ENCODE data around the gene SGCA.

Gene SGCA

GRCh38 chr17:50167371-50167770 lies 1.6 kb downstream of the SGCA start:
- no peak for DNase-seq

GRCh38 chr17:50168319-50168718 lies 2.5 kb downstream of the SGCA start:
- no peak for DNase-seq

GRCh38 chr17:50169121-50169764 lies 3.4 kb downstream of the SGCA start:
- DNase-seq, result peak; percentile 45 to 83

GRCh38 chr17:50169881-50170459 lies 4.2 kb downstream of the SGCA start:
- DNase-seq, result no peak

- DNase-seq, result no peak
These were observed 5.0 kb downstream of the SGCA start for GRCh38 chr17:50170662-50171370.

- no peak for DNase-seq
These were observed 5.7 kb downstream of the SGCA start for GRCh38 chr17:50171371-50172071.

GRCh38 chr17:50172130-50172529 lies 6.3 kb downstream of the SGCA start:
- no peak for DNase-seq

GRCh38 chr17:50172936-50173334 lies 7.1 kb downstream of the SGCA start:
- no peak for DNase-seq

GRCh38 chr17:50173335-50173941 lies 7.6 kb downstream of the SGCA start:
- no peak for DNase-seq

- no peak for DNase-seq
These were observed 8.6 kb downstream of the SGCA start for GRCh38 chr17:50174444-50174843.

GRCh38 chr17:50175035-50175807 lies 9.4 kb downstream of the SGCA start:
- DNase-seq, result no peak

- no peak for DNase-seq
These were observed 11.0 kb downstream of the SGCA start for GRCh38 chr17:50176559-50177357.

GRCh38 chr17:50177476-50177875 lies 11.7 kb downstream of the SGCA start:
- DNase-seq, result no peak

GRCh38 chr17:50177983-50178834 lies 12.4 kb downstream of the SGCA start:
- DNase-seq, result peak; percentile 22 to 66

- no peak for DNase-seq
These were observed 14.3 kb downstream of the SGCA start for GRCh38 chr17:50180111-50180510.

GRCh38 chr17:50180620-50181019 lies 14.8 kb downstream of the SGCA start:
- DNase-seq, result no peak

- no peak for DNase-seq
These were observed 15.3 kb downstream of the SGCA start for GRCh38 chr17:50181144-50181543.

- no peak for DNase-seq
These were observed 16.1 kb downstream of the SGCA start for GRCh38 chr17:50181591-50182560.

GRCh38 chr17:50182783-50183420 lies 17.1 kb downstream of the SGCA start:
- no peak for DNase-seq
